Panc1 (cell line): ENCODE results near the gene ADAM11. TPM values are rescaled to one million over a fixed set of nuclear protein-coding genes. Genes with fewer than 3 reads are reported as not detected.

ENCODE experiments used
- ATAC-seq: fragments of 200-7000 bp; cut with Tn5 transposase; 2 replicates; pipeline ENCODE4 v1.9.1; 2020; ENCODE audit warnings: mild to moderate bottlenecking, moderate library complexity
- BruUV-seq: library from RNA; stranded (reverse); fragments of 400-500 nt; replicated peaks from 2 replicates; lab custom pipeline; 2021; lab: Mats Ljungman, UMichigan
- CTCF ChIA-PET: fragments of 300-600 bp; sonication (Branson Sonifier 250); formaldehyde crosslinking; loops from one replicate; lab custom pipeline; 2022; ENCODE audit warnings: antibody characterized with exemption; lab: Charles Lee
- POLR2A ChIA-PET: fragments of 300-600 bp; sonication (Branson Sonifier 250); formaldehyde crosslinking; loops from one replicate; lab custom pipeline; 2022; ENCODE audit warnings: antibody characterized with exemption; lab: Charles Lee
- DNase-seq: peaks from one replicate; pipeline ENCODE4 v3.0.0-alpha.2; 2010; ENCODE audit warnings: low read depth, low spot score
- H3K27ac ChIP-seq: 2 replicates; pipeline ENCODE4 v1.5.1; 2011; ENCODE audit warnings: mild to moderate bottlenecking, low read length, inconsistent platforms
- H3K27me3 ChIP-seq: fragments of 200-500 bp; sonication (Bioruptor generic); 2 replicates; pipeline ENCODE4 v1.6.0; 2014; ENCODE audit warnings: low read length, inconsistent platforms; ENCODE audit not compliant: control insufficient read depth, insufficient read depth
- H3K36me3 ChIP-seq: fragments of 200-500 bp; sonication (Bioruptor generic); 2 replicates; pipeline ENCODE4 v1.5.1; 2014; ENCODE audit warnings: inconsistent platforms, mild to moderate bottlenecking, low read length, moderate library complexity; ENCODE audit not compliant: control insufficient read depth, insufficient read depth
- H3K4me1 ChIP-seq: 2 replicates; pipeline ENCODE4 v1.5.1; 2011; ENCODE audit warnings: inconsistent platforms, mild to moderate bottlenecking, low read length, moderate library complexity; ENCODE audit not compliant: control insufficient read depth, insufficient read depth
- H3K4me3 ChIP-seq, 2 experiments: 2 replicates each; pipeline ENCODE4 v1.5.1; 2011 to 2012; ENCODE audit warnings: low read depth in 2 of 2, low read length in 2 of 2, mild to moderate bottlenecking in 2 of 2, inconsistent platforms in 1 of 2, moderate library complexity in 1 of 2
- H3K9me3 ChIP-seq: fragments of 200-500 bp; sonication (Bioruptor generic); 2 replicates; pipeline ENCODE4 v1.5.1; 2014; ENCODE audit warnings: low read depth, mild to moderate bottlenecking, inconsistent platforms, low read length, moderate library complexity; ENCODE audit not compliant: control insufficient read depth, insufficient read depth
- CTCF ChIP-seq: fragments of 450-650 bp; IDR thresholded peaks from 2 replicates; pipeline ENCODE4 v1.5.1; 2017; ENCODE audit warnings: mild to moderate bottlenecking
- POLR2AphosphoS5 ChIP-seq: IDR thresholded peaks from 2 replicates; pipeline ENCODE4 v1.6.1; 2012; ENCODE audit warnings: mild to moderate bottlenecking, low read depth, low read length, moderate library complexity
- REST ChIP-seq, 2 experiments: IDR thresholded peaks; 2 replicates each; pipeline ENCODE4 v1.6.1; 2011 to 2012; ENCODE audit warnings: low read depth in 2 of 2, control low read depth in 1 of 2, low read length in 1 of 2, mild to moderate bottlenecking in 1 of 2, moderate library complexity in 1 of 2; ENCODE audit not compliant: insufficient read depth in 1 of 2
- SIN3A ChIP-seq: IDR thresholded peaks from 2 replicates; pipeline ENCODE4 v1.6.1; 2012; ENCODE audit warnings: low read depth, mild to moderate bottlenecking, low read length, moderate library complexity, borderline replicate concordance; ENCODE audit not compliant: insufficient read depth
- TCF7L2 ChIP-seq: IDR thresholded peaks from 2 replicates; pipeline ENCODE4 v1.6.1; 2011; ENCODE audit warnings: mild to moderate bottlenecking, low read depth, low read length, inconsistent platforms
- in situ Hi-C: cut with HindIII; loops from 2 replicates; pipeline ENCODE4 v1.10.0; 2016; ENCODE audit warnings: low sequenced_read_pairs, low pct_unique_long_range_greater_than_20kb
- intact Hi-C: fragments of 100-400 bp; cut with micrococcal nuclease; formaldehyde crosslinking; loops from one replicate; pipeline ENCODE4 v1.10.0; 2022; ENCODE audit not compliant: unreplicated experiment
- total RNA-seq: library from RNA; stranded (reverse); gene quantifications from one replicate; pipeline ENCODE4 v1.2.1, GENCODE V29; 2021; ENCODE audit not compliant: unreplicated experiment

ADAM11 gene
- total RNA-seq, 1 experiment from 2014 or later: 3.5 TPM

- no TSS peak for BruUV-seq
- in situ Hi-C loops: no loop called here
- ATAC-seq (no peak), DNase-seq (no peak)
- H3K27me3 ChIP-seq: no peaks in the 10 kb centered on the region
- intact Hi-C loops: no loop called here
- POLR2A ChIA-PET: no interaction called here
- H3K36me3 ChIP-seq: no peaks in the 10 kb centered on the region; the same call in 1 of the 2 replicates
- no peak overlapping the region for H3K27ac ChIP-seq
- peaks cover 2% of the 10 kb centered on the region; the same call in 1 of the 2 replicates for H3K4me1 ChIP-seq
- no peak overlapping the region for H3K4me3 ChIP-seq
- TF ChIP-seq CTCF: no peak
- TF ChIP-seq SIN3A: no peak
- no peak for TF ChIP-seq POLR2AphosphoS5
- no peaks in the 10 kb centered on the region for H3K9me3 ChIP-seq
- CTCF ChIA-PET: interaction anchor here (0.6 kb wide), 1 partner anchor 11 kb away, joined by 3 read pairs; no protein-coding TSS in a partner anchor
These were observed 4.4 kb downstream of the ADAM11 start for GRCh38 chr17:44763170-44763569.

GRCh38 chr17:44765965-44766364 is 7.2 kb downstream of the ADAM11 start:
- CTCF ChIA-PET: interaction anchor here (0.6 kb wide), 2 partner anchors 11 to 33 kb away, joined by 3 to 6 read pairs; no protein-coding TSS in a partner anchor
- no peaks in the 10 kb centered on the region for H3K36me3 ChIP-seq
- BruUV-seq: no TSS peak
- H3K9me3 ChIP-seq: no peaks in the 10 kb centered on the region
- ATAC-seq (no peak), DNase-seq (no peak)
- no peaks in the 10 kb centered on the region for H3K27me3 ChIP-seq
- H3K27ac ChIP-seq: no peak overlapping the region
- no peak for TF ChIP-seq SIN3A
- TF ChIP-seq TCF7L2: no peak
- no peak for TF ChIP-seq POLR2AphosphoS5
- TF ChIP-seq CTCF: no peak
- TF ChIP-seq REST (IDR thresholded peaks at IDR 0.05; ENCODE audit: insufficient read depth in 1 of 2, low read depth in 2 of 2, low read length in 1 of 2): no peak
- in situ Hi-C loops: no loop called here
- POLR2A ChIA-PET: no interaction called here
- H3K4me3 ChIP-seq: no peak overlapping the region
- H3K4me1 ChIP-seq: no peaks in the 10 kb centered on the region
- intact Hi-C loops: no loop called here
